CD4-positive, alpha-beta T cell treated with Interleukin-15 for 1 hour (primary cell): ENCODE data around the gene NAALADL1.
"Not testable (repeated sequence)": the region's sequence is repeated elsewhere in the genome, so short reads cannot be mapped to it uniquely, and the experiment has no call there.

Experiments
- DNase-seq: peaks from one replicate; pipeline ENCODE4 v3.0.0-alpha.2; 2020

NAALADL1 gene

GRCh38 chr11:65008873-65009272, 49.5 kb downstream of the NAALADL1 start:
- DNase-seq = no peak

- no peak for DNase-seq
Observed at GRCh38 chr11:65008016-65008415, 50.3 kb downstream of the NAALADL1 start.

- DNase-seq = not testable (repeated sequence)
Observed at GRCh38 chr11:65003968-65004367, 54.4 kb downstream of the NAALADL1 start.

DNA sequence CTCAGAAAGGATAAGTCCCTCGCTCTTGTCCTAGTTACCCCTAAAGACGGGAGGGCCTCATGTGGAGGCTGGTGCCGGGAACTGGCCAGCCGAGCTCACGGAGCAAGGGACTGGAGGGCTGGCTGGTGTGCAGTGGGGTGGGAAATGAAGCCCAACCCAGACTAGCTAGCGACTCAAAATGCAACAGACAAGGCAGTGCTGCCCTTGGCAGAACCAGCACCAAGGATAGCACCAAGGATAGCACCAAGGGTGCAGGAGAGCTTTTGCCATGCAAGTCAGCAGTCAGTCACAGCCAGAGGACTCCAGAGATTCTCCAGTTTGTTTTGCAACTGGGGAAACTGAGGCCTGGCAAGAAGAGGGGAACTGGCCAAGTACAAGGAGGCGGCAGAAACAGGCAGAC, 55.1 kb downstream of the NAALADL1 start:
- no peak for DNase-seq

GRCh38 chr11:65002706-65003105, 55.6 kb downstream of the NAALADL1 start:
- DNase-seq = no peak

DNA sequence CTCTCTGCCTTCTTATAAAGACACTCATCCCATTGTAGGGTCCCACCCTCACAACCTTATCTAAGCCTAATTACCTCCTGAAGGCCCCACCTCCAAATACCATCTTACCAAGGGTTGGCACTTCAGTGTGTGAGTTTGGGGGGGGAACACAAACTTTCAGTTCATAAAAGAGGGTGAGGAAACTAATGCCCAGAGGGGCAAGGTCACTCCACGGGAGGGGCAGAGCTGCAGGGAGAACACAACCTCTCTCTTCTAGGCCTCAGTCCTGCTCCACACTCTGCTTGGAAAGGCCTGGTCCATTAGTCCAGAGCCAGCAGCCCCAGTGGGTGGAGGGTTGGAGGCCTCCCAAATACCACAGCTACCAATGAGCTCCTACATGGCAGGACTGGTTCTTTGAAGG, 58.9 kb downstream of the NAALADL1 start:
- no peak for DNase-seq

GRCh38 chr11:64998690-64999431, 59.5 kb downstream of the NAALADL1 start:
- DNase-seq = no peak

DNA sequence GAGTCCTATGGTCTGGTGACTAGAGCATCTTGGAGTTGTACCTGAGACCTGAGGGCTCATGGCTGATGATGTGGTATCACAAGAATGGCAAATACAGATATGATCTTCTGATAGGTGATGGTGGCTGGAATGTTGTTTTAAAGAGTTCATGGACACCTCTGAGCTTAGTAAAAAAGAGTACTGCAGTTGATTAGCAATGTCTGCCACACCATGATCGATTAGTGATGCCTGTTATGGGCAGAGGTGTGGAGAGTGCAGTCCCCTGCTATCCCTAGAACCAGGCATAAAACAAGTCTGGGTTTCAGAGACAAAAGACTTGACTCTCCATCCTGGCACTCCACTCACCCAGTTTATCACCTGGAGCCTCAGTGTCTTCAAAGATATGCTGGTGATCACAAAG, 60.2 kb downstream of the NAALADL1 start:
- no peak for DNase-seq

- DNase-seq = peak; percentile 54
Observed at GRCh38 chr11:64996710-64997380, 61.5 kb downstream of the NAALADL1 start, which contains the start of gene BATF2. Gene BATF2, minus strand, starts transcription at chr11:64996971. Its CDS starts 57 bp downstream, at chr11:64996914.

DNA sequence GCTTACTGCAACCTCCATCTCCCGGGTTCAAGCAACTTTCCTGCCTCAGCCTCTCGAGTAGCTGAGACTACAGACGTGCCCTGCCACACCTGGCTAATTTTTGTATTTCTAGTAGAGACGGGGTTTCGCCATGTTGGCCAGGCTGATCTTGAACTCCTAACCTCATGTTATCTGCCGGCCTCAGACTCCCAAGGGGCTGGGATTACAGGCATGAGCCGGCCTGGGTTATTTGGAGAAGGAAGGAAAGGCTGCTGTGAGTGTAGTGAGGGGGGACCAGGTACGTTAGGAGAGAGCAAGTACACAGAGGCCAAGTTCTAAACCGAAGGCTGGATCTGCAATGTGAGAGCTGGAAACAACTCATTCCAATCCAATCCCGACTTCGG, 62.0 kb downstream of the NAALADL1 start:
- DNase-seq = no peak
